ENCODE data around the gene ATOH8. TPM values are rescaled to one million over a fixed set of nuclear protein-coding genes. Genes with fewer than 3 reads are reported as not detected.

ATOH8 gene
- total RNA-seq, 4 donors from 2014 or later = 39.8 to 137 (median 61.9) TPM

DNA sequence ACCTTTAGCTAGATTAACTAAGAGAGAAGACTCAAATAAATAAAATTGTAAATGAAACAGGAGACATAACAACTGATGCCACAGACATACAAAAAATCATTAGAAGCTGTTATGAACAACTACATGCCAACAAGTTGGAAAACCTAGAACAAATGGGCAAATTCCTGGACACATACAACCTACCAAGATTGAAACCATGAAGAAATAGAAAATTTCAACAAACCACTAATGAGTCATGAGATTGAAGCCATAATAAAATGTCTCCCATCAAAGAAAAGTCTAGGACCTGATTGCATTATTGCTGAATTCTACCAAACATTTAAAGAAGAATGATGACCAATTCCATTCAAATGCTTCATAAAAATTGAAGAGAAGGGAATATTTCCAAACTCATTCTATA lies 80.7 kb downstream of the ATOH8 start:
- TF ChIP-seq CTCF (IDR thresholded peaks at IDR 0.05; ENCODE audit: low read depth) = no peak

Small RNA genes lying within 50 kb of the gene (small RNA-seq; reads per million reads assigned to genes)
- not detected for gene MIR6071
- not detected for gene RN7SKP83
- not detected for gene RNU1-38P

Other genes starting within 250 kb of the ATOH8 start
- gene MAT2A, start 214.8 kb upstream of the ATOH8 start, total RNA-seq = 100 to 1,000 TPM; 181 to 259 (median 219) TPM
- gene GGCX, start 192.5 kb upstream of the ATOH8 start, total RNA-seq = 10 to 100 TPM; 26.5 to 53.3 (median 30.8) TPM
- gene VAMP8, start 176.4 kb upstream of the ATOH8 start, total RNA-seq = 100 to 1,000 TPM in 1 of 4 donors, 10 to 100 TPM in 2, 1 to 10 TPM in 1; 6.2 to 140 (median 34.8) TPM
- 100 to 1,000 TPM in 1 of 4 donors, 10 to 100 TPM in 3; 57.7 to 132 (median 67.7) TPM for gene VAMP5, start 169.6 kb upstream of the ATOH8 start, total RNA-seq
- 100 to 1,000 TPM; 150 to 213 (median 158) TPM for gene RNF181, start 158.2 kb upstream of the ATOH8 start, total RNA-seq
- 10 to 100 TPM; 14.3 to 21.4 (median 17.6) TPM for gene TMEM150A, start 151.3 kb upstream of the ATOH8 start, total RNA-seq
- 10 to 100 TPM; 10.1 to 16.7 (median 15.7) TPM for gene C2orf68, start 141.9 kb upstream of the ATOH8 start, total RNA-seq
- gene USP39, start 137.8 kb upstream of the ATOH8 start, total RNA-seq = 10 to 100 TPM; 45.7 to 77.0 (median 59.3) TPM
- gene SFTPB, start 85.8 kb upstream of the ATOH8 start, total RNA-seq = not detected
- 10 to 100 TPM in 1 of 4 donors, 1 to 10 TPM in 3; 4.6 to 10.0 (median 7.5) TPM for gene GNLY, start 59.6 kb upstream of the ATOH8 start, total RNA-seq
- 10 to 100 TPM; 38.6 to 56.4 (median 47.8) TPM for gene ST3GAL5, start 135.0 kb downstream of the ATOH8 start, total RNA-seq

Data from subcutaneous adipose tissue (tissue), 4 donors.